GM23338 (cell line): ENCODE data around the gene RFX3. TPM values are rescaled to one million over a fixed set of nuclear protein-coding genes. Genes with fewer than 3 reads are reported as not detected.

Experiments
- ATAC-seq: fragments of 200-7000 bp; cut with Tn5 transposase; 3 replicates; pipeline ENCODE4 v1.9.1; 2020
- DNase-seq: peaks from one replicate; pipeline ENCODE4 v3.0.0-alpha.2; 2015; ENCODE audit warnings: low spot score
- H2AFZ ChIP-seq: fragments of 200-600 bp; sonication (generic); 2 replicates; pipeline ENCODE4 v1.8.0; 2016; ENCODE audit warnings: antibody characterized with exemption, mild to moderate bottlenecking, moderate library complexity
- H3F3A ChIP-seq: fragments of 200-600 bp; sonication (generic); replicated peaks from 2 replicates; pipeline ENCODE4 v1.8.0; 2017; ENCODE audit warnings: antibody characterized with exemption, mixed run types, low read depth
- H3K27ac ChIP-seq: fragments of 200-600 bp; sonication (generic); 2 replicates; pipeline ENCODE4 v1.6.1; 2016; ENCODE audit warnings: low read depth
- H3K27me3 ChIP-seq: fragments of 200-600 bp; sonication (generic); 2 replicates; pipeline ENCODE4 v1.8.0; 2016; ENCODE audit warnings: mild to moderate bottlenecking, mixed run types, moderate library complexity; ENCODE audit not compliant: insufficient read depth
- H3K36me3 ChIP-seq: fragments of 200-600 bp; sonication (generic); 2 replicates; pipeline ENCODE4 v1.8.0; 2016; ENCODE audit warnings: mild to moderate bottlenecking; ENCODE audit not compliant: insufficient read depth
- H3K4me1 ChIP-seq: fragments of 200-600 bp; sonication (generic); 2 replicates; pipeline ENCODE4 v1.8.0; 2016; ENCODE audit warnings: mild to moderate bottlenecking, moderate library complexity; ENCODE audit not compliant: insufficient read depth
- H3K4me2 ChIP-seq: fragments of 200-600 bp; sonication (generic); 2 replicates; pipeline ENCODE4 v1.7.1; 2017; ENCODE audit warnings: mixed run types
- H3K4me3 ChIP-seq: fragments of 200-600 bp; sonication (generic); 2 replicates; pipeline ENCODE4 v1.6.1; 2016; ENCODE audit warnings: mixed run types
- H3K79me2 ChIP-seq: fragments of 200-600 bp; sonication (generic); replicated peaks from 2 replicates; pipeline ENCODE4 v1.8.0; 2017; ENCODE audit warnings: mild to moderate bottlenecking; ENCODE audit not compliant: insufficient read depth
- H3K9me2 ChIP-seq: fragments of 200-600 bp; sonication (generic); 2 replicates; pipeline ENCODE4 v1.8.0; 2017; ENCODE audit not compliant: insufficient read depth
- H4K20me1 ChIP-seq: fragments of 200-600 bp; sonication (generic); replicated peaks from 2 replicates; pipeline ENCODE4 v1.8.0; 2017; ENCODE audit warnings: mild to moderate bottlenecking; ENCODE audit not compliant: insufficient read depth
- H3K27ac Mint-ChIP-seq: 2 replicates; pipeline ENCODE4 v1.8.0; 2020; ENCODE audit warnings: inconsistent platforms, mild to moderate bottlenecking, moderate library complexity, mixed read lengths
- H3K27me3 Mint-ChIP-seq: 3 replicates; pipeline ENCODE4 v1.8.0; 2022; ENCODE audit warnings: low read depth, mild to moderate bottlenecking, moderate library complexity, mixed read lengths, inconsistent platforms; ENCODE audit not compliant: insufficient read depth, poor library complexity
- H3K36me3 Mint-ChIP-seq: 3 replicates; pipeline ENCODE4 v1.8.0; 2021; ENCODE audit warnings: low read depth, mild to moderate bottlenecking, inconsistent platforms, moderate library complexity, mixed read lengths
- H3K4me1 Mint-ChIP-seq: 3 replicates; pipeline ENCODE4 v1.8.0; 2020; ENCODE audit warnings: mild to moderate bottlenecking, inconsistent platforms, mixed read lengths
- H3K4me3 Mint-ChIP-seq: 3 replicates; pipeline ENCODE4 v1.8.0; 2021; ENCODE audit warnings: moderate library complexity, mild to moderate bottlenecking, inconsistent platforms, mixed read lengths
- H3K9me3 Mint-ChIP-seq: 3 replicates; pipeline ENCODE4 v1.8.0; 2020; ENCODE audit warnings: moderate library complexity, mild to moderate bottlenecking, inconsistent platforms, mixed read lengths
- CREB1 ChIP-seq: fragments of 250-450 bp; sonication (Bioruptor Pico); IDR thresholded peaks from 2 replicates; pipeline ENCODE4 v1.5.0; 2020; ENCODE audit warnings: low read depth, mild to moderate bottlenecking, moderate library complexity
- CTCF ChIP-seq, 2 experiments: fragments of 200-600 bp in 1 of 2; sonication (generic) in 1 of 2; conservative IDR thresholded peaks; 2 replicates each; pipeline versions ENCODE4 v1.5.1 to v1.6.1; 2016 to 2017; ENCODE audit warnings: antibody characterized with exemption in 2 of 2, low read depth in 2 of 2, mild to moderate bottlenecking in 2 of 2, moderate library complexity in 1 of 2
- ETS1 ChIP-seq: IDR thresholded peaks from 2 replicates; pipeline ENCODE4 v1.6.1; 2016; ENCODE audit warnings: antibody characterized with exemption
- EZH2 ChIP-seq: fragments of 200-600 bp; sonication (generic); IDR thresholded peaks from one replicate; pipeline ENCODE4 v1.8.0; 2017; ENCODE audit warnings: antibody characterized with exemption, mild to moderate bottlenecking, low read depth; ENCODE audit not compliant: unreplicated experiment
- JUNB ChIP-seq: IDR thresholded peaks from one replicate; pipeline ENCODE4 v1.6.1; 2016; ENCODE audit warnings: antibody characterized with exemption; ENCODE audit not compliant: unreplicated experiment
- NANOG ChIP-seq: IDR thresholded peaks from 2 replicates; pipeline ENCODE4 v1.6.1; 2016; ENCODE audit warnings: antibody characterized with exemption, borderline replicate concordance
- POLR2AphosphoS5 ChIP-seq: IDR thresholded peaks from 2 replicates; pipeline ENCODE4 v1.6.1; 2016; ENCODE audit warnings: antibody characterized with exemption, low read depth
- REST ChIP-seq: IDR thresholded peaks from one replicate; pipeline ENCODE4 v1.6.1; 2018; ENCODE audit warnings: antibody characterized with exemption; ENCODE audit not compliant: unreplicated experiment
- ZNF114 ChIP-seq: fragments of 250-450 bp; sonication (Bioruptor Pico); IDR thresholded peaks from 2 replicates; pipeline ENCODE4 v1.5.0; 2020; ENCODE audit warnings: mild to moderate bottlenecking, moderate library complexity
- polyA plus RNA-seq: library from polyadenylated mRNA; unstranded; fragments of >200 nt; fragmentation: Nextera tagmentation; extraction: Ambion mirVana; gene quantifications from 2 replicates; pipeline ENCODE4 v1.2.1, GENCODE V29; 2016
- total RNA-seq: library from RNA; depleted of rRNA; stranded (reverse); fragments of >200 nt; shearing (Covaris generic); gene quantifications from 2 replicates; pipeline ENCODE4 v1.2.3, GENCODE V29; 2014

RFX3 gene
- total and polyA plus RNA-seq, 2 experiments from 2014 or later: 9.8 to 22.1 TPM

GRCh38 chr9:3447143-3447542, 78.7 kb downstream of the RFX3 start (continued):
- no peak for TF ChIP-seq CTCF (conservative IDR thresholded peaks at IDR 0.05; ENCODE audit: low read depth in 2 of 2)
- no peak for TF ChIP-seq ZNF114 (CRISPR knock-in tag)
- no peak for TF ChIP-seq CREB1 (CRISPR knock-in tag)

- H4K20me1 ChIP-seq: no peaks in the 10 kb centered on the region
- no peak overlapping the region for H3K4me2 ChIP-seq
- no peak overlapping the region for H2AFZ ChIP-seq
- no peak overlapping the region for H3K27ac ChIP-seq
- H3K9me2 ChIP-seq: no peaks in the 10 kb centered on the region
- H3K36me3 ChIP-seq: no peaks in the 10 kb centered on the region
- 0 out of 3 replicates have a peak, but pooled peaks cover 2% of the 10 kb centered on the region for H3K9me3 Mint-ChIP-seq
- H3K36me3 Mint-ChIP-seq: no peaks in the 10 kb centered on the region; the same call in 2 of the 3 replicates
- no peaks in the 10 kb centered on the region for H3F3A ChIP-seq
- H3K4me1 ChIP-seq: no peaks in the 10 kb centered on the region
- H3K4me3 Mint-ChIP-seq: no peak overlapping the region
- no peak for ATAC-seq
- H3K79me2 ChIP-seq: no peaks in the 10 kb centered on the region
- H3K4me1 Mint-ChIP-seq: no peaks in the 10 kb centered on the region; the same call in 2 of the 3 replicates
- no peak for DNase-seq
- TF ChIP-seq EZH2: no peak
- no peaks in the 10 kb centered on the region for H3K27me3 ChIP-seq
- H3K27me3 Mint-ChIP-seq: peaks cover 2% of the 10 kb centered on the region
- H3K4me3 ChIP-seq: no peak overlapping the region
- no peak overlapping the region for H3K27ac Mint-ChIP-seq
These were observed 79.5 kb downstream of the RFX3 start for GRCh38 chr9:3446313-3446712.

- H3K9me2 ChIP-seq: no peaks in the 10 kb centered on the region
- H3K4me3 ChIP-seq: no peak overlapping the region
- Mint-ChIP-seq H3K27me3 (peaks cover 4% of the 10 kb centered on the region), H3K9me3 (0 out of 3 replicates have a peak, but pooled peaks cover 2% of the 10 kb centered on the region), H3K27ac (no peak overlapping the region), H3K4me3 (no peak overlapping the region), H3K4me1 (no peaks in the 10 kb centered on the region; the same call in 2 of the 3 replicates), H3K36me3 (no peaks in the 10 kb centered on the region; the same call in 2 of the 3 replicates)
- H3K4me2 ChIP-seq: no peak overlapping the region
- no peak for DNase-seq
- H3F3A ChIP-seq: no peaks in the 10 kb centered on the region
- H3K27me3 ChIP-seq: no peaks in the 10 kb centered on the region
- H2AFZ ChIP-seq: no peak overlapping the region
- TF ChIP-seq EZH2: no peak
- TF ChIP-seq CREB1 (CRISPR knock-in tag): no peak
- no peak for TF ChIP-seq ZNF114 (CRISPR knock-in tag)
- TF ChIP-seq ETS1: no peak
- no peak for TF ChIP-seq POLR2AphosphoS5
- no peak for TF ChIP-seq JUNB
- no peak for TF ChIP-seq REST
- TF ChIP-seq NANOG: no peak
- H3K79me2 ChIP-seq: no peaks in the 10 kb centered on the region
- no peaks in the 10 kb centered on the region for H4K20me1 ChIP-seq
- H3K4me1 ChIP-seq: peaks cover 4% of the 10 kb centered on the region; the same call in 1 of the 2 replicates
- no peaks in the 10 kb centered on the region for H3K36me3 ChIP-seq
- ATAC-seq: no peak
- no peak overlapping the region for H3K27ac ChIP-seq
These were observed 81.8 kb downstream of the RFX3 start for GRCh38 chr9:3444016-3444415.
